SW 1271 (cell line): ENCODE measurements around the gene DHH.
A peak's percentile ranks its signal among the peaks of the same experiment; 100 is the strongest.
"Not testable (repeated sequence)": the region's sequence is repeated elsewhere in the genome, so short reads cannot be mapped to it uniquely, and the experiment has no call there.

ENCODE experiments used
- DNase-seq, 2 experiments: peaks; one replicate each; lab custom pipeline; 2025; lab: John Stamatoyannopoulos, UW

Gene DHH

DNA sequence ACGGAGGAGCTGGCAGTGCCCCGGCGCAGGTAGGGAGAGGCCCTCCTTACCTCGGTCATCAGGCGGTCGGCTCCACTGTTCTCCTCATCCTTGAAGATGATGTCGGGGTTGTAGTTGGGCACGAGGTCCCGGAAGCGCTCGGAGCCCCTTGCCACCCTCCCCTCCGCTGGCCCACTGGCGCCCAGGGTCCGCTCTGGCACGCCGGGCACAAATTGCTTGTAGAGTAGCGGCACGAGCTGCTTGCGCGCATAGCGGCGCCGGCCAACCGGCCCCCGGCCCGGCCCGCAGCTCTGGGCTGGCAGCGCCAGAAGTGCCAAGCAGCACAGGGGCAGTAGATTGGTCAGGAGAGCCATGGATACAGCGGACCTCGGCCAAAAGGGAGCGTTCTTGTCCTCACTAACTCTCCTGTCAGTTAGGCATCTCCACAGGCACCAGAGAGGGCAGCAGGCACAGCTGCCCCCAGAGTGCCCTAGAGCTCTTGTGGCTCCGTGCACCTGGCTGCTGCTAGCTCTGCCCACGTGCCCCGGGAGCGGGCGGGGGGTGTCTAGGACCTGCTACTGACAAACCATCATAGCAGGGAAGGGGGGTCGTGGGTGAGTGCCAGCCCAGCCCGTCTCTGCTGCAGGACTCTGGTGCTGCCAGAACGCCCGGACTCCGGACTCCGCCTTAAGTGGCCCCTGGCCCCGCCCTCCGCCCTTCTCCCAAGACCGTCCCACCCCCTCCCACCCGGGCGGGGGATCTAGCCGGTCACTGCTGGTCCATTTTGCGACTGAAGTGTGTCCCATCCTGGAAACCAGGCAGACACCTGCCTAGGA, at the start of gene DHH:
Gene DHH (minus strand): TSS at position 642 of the 815 bp plus-strand sequence. CDS start 289 bp downstream, at position 353.
- DNase-seq: no peak

DNA sequence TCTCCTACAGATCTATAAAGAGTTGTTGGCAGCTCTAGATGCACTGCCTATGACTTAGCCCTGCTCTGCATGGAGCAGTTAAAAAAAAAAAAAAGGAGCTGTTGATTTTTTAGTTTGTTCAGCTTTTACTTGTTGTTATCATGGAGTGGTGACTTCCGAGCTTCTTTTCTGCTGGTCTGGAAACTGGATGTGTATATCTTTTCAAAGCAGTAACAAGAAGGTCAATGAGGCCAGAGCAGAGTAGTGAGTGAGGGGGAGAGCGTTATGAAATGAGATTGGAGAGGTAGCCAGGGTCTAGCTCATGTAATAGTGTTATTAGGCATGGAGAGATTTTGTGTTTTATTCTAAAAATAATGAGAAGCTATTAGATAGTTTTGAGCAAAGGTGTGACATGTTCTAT, 49.8 kb upstream of the DHH start:
- DNase-seq: no peak

DNA sequence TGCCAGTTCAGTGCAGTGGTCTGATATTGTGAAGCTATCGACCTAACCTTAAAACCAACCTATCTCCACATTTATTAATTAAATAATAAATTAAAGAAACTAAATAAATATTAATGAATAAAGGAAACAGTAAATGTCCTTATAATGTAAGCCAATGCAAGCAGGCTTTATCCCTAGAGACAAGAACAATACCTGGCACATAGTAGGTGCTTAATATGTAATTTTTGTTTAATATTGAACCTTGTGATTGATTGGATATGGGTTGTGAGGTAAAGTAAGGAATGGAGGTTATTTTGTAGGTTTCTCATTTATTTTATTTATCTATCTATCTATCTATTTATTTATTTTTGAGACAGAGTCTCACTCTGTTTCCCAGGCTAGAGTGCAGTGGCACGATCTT, 44.4 kb upstream of the DHH start:
- no peak for DNase-seq

DNA sequence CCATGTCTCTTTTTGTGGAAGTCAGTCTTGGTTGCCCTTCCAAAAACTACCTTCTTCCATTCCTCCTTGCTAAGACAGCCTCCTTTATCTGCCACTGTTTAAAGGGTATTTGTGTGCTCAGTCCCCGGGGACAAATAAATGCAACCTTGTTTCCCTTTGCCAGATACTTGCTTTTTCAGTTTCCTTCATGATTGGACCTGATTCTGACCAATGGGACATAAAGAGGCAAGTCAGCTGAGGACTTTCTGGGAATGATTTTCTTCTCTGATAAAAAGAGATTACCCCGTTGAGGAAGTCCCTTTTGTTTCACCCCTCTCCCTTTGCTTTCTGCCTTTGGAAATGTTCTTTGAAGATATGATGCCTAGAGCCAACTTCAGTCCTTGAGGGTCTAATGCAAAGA, 44.0 kb upstream of the DHH start:
- DNase-seq: no peak

DNA sequence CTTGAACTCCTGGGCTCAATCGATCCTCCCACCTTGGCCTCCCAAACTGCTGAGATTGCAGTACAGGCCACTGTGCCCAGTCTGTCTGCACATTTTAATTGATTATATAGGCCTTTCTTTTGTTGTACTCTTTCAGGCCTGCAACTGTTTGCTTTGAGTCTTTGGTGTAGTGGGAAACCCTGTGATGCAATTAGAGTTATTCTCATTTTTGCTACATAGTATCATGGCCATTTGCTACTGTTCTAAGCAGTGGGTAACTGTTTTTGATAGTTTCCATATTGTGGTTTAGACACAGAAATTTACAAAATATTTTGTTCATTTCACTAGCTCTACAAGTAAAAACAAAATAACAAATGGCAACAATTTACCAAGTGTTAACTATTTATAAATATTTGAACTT, 42.9 kb upstream of the DHH start:
- no peak for DNase-seq

DNA sequence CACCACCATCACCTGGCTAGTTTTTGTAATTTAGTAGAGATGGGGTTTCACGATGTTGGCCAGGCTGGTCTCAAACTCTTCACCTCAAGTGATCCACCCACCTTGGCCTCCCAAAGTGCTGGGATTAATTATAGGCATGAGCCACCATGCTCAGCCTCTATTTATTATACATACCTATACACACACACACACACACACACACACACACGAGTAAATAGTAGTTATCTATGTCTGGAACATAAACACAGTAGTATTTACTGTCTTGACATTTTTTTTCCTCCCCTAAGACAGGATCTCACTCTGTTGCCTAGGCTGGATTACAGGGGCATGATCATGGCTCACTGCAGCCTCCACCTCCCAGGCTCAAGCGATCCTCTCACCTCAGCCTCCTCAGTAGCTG, 42.4 kb upstream of the DHH start:
- DNase-seq: not testable (repeated sequence)

DNA sequence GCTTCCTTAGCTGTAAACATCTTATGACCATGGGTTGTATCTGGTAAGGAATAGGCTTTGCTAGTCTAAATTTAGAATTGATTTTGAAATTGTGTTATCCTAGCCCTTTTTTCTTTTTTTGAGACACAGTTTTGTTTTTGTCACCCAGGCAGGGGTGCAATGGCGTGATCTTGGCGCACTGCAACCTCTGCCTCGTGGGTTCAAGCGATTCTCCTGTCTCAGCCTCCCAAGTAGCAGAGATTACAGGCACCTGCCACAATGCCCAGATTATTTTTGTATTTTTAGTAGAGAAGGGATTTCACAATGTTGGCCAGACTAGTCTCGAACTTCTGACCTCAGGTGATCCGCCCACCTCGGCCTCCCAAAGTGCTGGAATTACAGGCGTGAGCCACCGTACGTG, 39.0 kb upstream of the DHH start:
- DNase-seq: no peak

DNA sequence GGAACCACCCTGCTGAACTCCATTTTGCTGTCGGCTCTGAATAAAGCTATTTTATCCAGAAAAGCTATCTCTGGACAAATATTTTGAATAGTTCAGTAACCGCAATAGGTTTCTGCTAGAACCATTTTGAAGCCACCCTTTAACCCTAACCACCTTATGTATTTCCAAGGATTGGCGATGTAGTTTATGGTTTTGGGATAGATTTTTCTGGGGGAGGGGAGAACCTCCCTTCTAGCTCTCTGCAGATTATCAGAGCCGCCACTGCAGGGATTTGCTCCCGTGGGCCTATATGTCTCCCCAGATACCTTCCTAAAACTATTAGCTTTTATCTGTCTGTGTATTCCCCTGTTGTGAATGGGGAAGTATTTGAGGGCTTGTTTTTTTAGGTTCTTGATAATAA, 38.4 kb upstream of the DHH start:
- DNase-seq: no peak

DNA sequence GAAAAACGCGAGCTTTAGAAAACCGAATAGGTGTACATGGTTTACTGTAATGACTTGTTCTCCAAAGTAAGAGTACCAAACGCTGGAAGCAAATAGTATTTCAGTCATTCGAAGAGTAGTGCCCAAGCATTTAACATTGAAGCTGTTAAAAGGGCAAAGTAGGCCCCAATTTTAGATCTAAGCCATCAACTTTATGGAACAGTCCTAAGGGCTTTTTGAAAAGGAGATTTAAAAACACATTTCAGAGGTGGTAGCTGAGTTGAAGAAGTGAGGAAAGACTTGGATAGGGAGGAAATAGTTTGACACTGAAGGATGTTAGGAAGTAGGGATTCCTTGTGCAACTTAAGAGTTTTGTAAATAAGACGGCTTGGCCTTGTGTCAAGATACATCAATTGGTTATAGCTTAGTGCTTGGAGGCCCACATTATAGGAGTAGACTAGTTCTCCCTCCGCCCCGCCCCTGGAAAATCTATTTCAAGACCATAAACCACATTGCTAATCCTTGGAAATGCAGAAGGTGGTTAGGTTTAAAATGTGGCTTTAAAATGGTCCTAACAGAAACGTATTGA, 37.4 kb upstream of the DHH start:
- peak in 1 of 2 experiments; percentile 62 for DNase-seq

DNA sequence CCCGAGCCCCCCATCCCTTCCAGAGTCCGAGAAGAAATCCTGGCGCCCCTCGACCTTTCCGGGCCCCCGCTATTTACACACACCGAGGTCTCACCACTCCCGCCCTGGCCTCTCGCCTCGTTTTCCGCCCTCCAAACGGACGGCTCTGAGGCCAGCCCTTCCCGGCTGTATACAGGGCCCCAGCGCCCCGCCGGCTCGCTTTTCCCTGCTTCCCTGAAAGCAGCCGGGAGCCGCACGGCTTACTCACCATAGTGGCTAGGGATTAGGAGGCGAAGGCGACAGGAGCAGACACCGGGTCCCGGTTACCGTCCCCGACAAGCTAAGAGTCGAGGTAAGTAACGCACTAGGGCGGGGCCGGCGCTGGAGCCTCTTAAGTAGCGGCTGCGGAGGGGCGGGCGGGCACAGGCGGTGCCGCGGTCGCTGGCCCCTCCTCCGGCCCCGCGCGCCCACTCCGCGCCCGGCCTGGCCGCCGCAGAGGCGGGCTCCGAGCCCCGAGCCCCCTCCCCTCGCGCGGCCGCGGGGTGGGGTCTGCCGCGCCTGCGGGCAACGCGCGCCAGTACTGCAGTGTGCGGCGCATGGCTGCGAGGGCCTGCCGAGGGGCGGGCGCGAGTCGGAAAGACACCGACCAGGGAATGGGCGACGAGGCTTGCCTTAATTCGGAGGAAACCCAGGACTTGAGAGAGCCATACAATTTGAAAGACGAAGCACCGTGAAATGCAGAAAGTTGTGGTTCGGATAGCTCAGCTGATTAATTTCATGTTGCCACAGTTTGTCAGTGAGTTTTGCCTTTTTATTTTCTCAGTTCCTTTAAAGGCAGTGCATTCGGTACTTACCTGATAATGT, 36.7 kb upstream of the DHH start, which contains the start of gene TUBA1B:
Gene TUBA1B (minus strand): TSS at position 345 of the 843 bp plus-strand sequence. CDS start 95 bp downstream, at position 250.
- peak; percentile 68 to 79 for DNase-seq

DNA sequence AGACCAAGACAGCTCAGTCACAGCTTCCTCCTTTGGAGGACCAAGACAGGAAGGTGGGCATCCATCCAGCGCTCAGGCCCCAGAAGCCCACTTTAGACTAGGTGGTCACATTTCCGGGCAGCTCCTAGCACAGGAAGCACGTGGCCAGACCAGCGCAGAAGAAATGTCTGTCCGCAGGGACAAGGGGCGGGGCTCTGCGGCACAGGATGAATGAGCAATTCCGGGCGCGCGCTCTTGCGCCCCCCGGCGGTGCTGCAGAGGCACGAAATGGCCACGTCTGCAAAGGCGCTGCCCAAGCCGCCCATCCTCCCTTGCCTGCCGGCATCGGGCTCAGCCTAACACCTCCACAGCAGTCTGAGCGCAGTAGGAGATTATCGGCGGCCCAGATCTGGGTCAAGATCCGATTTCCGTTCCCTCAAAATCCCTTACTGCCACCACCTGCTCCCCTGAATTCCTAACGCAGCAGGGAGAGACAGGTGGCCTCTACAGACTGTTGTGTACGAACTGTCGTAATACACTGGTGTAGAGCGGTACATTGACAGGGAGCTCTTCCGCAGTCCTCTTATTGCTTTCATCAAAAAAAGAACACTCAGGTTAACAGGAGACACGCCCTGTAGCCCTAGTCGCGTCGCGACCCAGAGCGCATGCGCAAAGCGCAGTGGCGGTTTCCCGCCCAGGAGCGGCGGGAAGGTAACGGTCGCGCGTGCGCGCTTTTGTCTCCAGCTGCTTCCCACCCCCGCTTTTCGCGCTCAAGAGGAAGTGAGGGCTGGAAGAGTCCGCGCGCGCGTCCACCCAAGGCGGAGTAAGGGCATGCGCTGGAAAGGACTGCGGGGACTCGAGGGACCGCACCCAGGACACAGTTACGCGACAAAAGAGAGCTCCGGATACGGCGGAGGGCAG, 35.8 kb upstream of the DHH start:
- peak; percentile 91 to 95 for DNase-seq

DNA sequence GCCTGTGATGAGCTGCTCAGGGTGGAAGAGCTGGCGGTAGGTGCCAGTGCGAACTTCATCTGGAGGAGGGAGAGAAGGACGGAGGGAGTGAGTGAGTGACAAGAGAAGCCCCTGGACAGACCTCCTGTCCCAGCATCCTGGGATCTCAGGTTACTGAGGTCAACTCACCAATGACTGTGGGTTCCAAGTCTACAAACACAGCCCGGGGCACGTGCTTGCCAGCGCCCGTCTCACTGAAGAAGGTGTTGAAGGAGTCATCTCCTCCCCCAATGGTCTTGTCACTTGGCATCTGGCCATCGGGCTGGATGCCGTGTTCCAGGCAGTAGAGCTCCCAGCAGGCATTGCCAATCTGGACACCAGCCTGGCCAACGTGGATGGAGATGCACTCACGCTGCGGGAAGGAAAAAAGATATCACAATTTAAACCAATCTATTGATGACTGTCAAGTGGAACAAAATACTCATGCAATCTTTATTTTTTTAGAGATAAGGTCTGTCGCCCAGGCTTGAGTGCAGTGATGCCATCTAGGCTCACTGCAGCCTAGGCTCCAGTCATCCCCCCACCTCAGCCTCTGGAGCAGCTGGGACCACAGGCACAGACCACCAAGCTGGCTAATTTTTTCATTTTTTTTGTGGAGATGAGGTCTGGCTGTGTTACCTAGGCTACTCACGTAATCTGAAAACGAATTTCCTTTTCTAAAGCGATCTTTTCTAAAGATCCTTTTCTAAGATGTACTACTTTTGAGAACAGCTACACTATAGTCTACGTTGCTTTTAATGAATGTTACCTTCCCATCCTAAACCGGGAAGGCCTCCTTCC, 34.9 kb upstream of the DHH start:
- no peak for DNase-seq

DNA sequence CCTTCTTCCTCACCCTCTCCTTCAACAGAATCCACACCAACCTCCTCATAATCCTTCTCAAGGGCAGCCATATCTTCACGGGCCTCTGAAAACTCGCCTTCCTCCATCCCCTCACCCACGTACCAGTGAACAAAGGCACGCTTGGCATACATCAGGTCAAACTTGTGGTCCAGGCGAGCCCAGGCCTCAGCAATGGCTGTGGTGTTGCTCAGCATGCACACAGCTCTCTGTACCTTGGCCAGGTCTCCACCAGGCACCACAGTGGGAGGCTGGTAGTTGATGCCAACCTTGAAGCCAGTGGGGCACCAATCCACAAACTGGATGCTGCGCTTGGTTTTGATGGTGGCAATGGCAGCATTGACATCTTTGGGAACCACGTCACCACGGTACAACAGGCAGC, 33.4 kb upstream of the DHH start:
- not testable (repeated sequence) for DNase-seq

DNA sequence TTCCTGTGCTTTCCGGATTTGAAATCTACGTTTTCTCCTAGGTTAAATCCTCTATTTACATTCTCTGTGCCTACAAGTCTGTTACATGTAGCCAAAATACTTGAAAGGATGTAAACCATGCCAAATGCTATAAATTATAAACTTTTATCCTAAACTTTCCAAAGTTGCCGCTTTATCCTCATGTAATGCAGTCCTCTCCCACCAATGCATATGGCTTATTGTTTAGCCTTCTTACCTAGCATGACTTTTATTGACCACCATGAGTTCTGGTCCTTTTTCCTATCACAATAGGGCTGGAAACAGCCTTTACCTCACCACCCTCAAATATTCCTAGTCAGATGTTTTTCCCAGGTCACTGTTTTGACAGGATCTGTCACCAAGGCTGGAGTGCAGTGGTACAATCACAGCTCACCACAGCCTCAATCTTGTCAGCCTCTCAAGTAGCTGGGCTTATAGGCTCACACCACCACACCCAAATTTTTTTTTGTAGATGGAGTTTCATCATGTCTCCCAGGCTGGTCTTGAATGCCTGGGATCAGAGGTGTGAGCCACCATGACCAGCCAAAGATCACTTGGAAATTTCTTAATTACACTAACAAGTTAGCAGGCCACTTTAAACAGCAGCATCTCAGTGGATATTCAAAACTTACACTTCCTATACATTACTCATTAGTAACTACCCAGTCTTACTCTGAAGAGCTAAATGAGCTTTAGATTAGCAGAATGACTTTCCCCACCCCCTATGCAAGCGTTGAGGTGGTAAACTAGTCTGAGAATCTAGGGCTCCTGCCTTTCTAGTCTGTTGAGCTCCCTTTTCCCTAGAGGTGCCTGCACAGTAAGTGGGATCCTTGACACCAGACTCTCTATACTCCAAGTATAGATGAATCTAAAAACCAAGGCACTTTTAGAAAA, 32.5 kb upstream of the DHH start:
- DNase-seq: peak in 1 of 2 experiments; percentile 29

DNA sequence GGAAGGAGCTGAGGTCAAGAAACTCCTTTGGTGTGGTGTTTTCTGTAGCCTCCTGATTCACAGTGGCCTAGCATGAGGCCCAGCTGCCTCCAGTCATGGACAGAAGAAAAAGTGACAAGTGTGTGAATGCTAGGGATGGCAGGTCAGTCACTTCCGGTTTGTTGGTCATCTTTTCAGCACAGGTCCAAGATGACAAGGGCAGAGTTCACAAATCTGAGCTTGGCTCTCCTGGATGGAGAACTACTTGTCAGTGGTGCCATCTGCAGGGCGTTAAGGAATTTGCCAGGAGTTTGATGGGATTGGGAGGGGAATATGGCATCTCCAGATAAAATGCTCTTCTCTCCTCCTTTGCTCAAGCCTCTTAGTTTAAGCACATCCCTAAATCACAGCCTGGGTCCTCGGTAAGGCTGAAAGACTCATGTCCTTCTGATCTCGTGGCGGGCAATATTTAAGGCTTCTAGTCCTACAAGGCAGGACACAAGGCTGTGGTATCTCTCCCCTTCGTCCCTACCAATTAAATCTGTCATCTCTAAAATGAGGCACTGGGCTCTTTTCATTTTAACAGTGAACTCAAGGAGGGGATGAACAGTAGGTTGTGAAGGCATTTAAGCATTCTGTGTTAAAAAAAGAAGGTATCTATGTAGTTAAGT, 26.6 kb upstream of the DHH start:
- DNase-seq: peak; percentile 66 to 79

DNA sequence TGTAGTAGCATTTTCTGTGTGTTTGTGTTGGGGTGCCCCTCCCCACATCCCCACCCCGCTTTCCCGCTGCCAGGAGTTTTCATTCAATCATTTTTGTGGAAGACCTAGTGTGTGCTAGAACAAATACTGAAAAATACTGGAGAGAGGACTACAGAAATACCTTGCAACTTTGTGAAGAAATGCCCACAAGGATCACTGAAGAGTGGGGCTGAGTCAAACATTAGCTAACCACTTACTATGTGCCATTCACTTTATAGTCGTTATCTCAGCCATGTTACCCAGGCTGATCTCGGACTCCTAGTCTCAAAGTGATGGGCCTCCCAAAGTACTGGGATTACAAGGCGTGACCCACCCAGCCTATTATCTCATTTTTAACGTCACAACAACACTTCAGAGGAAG, 16.6 kb upstream of the DHH start:
- DNase-seq: no peak

DNA sequence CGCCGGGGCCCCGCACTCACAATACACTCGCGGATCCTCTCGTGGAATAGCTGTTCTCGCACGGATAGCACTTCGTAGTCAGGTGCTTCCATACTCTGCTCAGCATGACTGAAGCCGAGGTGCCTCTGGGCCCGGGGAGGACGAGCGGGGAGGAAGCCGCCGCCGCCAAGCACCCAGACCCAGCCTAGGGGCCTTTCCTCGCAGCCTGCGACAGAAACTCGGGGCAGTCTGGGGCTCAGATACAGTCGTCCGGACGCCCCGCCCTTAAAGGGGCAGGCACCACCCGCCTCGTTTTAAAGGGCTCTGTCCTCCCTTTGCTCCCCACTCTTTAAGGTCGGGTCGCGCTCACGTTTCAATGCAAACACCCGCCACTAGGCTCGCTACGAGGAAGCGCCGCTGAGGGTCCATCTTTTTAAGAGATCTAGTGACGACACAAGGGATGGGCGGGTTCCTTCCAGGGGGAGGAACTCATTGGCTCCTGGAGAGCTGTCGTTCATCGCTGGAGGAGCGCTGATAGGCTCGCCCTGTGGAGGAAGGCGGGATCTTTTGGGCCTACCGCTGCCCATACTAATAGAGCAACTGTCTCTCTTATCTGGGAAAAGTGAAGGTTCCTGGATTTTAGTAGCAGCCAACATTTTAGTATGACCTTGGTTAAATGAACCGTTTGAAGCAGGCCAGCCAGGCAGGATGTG, 16.0 kb upstream of the DHH start, which contains the start of gene LMBR1L:
Gene LMBR1L (minus strand): TSS at position 384 of the 692 bp plus-strand sequence. CDS start 292 bp downstream, at position 92.
- DNase-seq: peak; percentile 99
